Glutamatergic neuron (in vitro differentiated cells): ENCODE data around the gene LRRC25. TPM values are rescaled to one million over a fixed set of nuclear protein-coding genes. Genes with fewer than 3 reads are reported as not detected.

Experiments
- DNase-seq: peaks from one replicate; pipeline ENCODE4 v3.0.0; 2022
- H3K27ac Mint-ChIP-seq: one replicate; pipeline ENCODE4 v1.8.0; 2020; ENCODE audit warnings: mild to moderate bottlenecking, mixed read lengths, inconsistent platforms; ENCODE audit not compliant: unreplicated experiment
- H3K27me3 Mint-ChIP-seq: one replicate; pipeline ENCODE4 v1.8.0; 2020; ENCODE audit warnings: mild to moderate bottlenecking, moderate library complexity, mixed read lengths, inconsistent platforms; ENCODE audit not compliant: unreplicated experiment
- H3K36me3 Mint-ChIP-seq: one replicate; pipeline ENCODE4 v1.8.0; 2020; ENCODE audit warnings: mild to moderate bottlenecking, mixed read lengths, inconsistent platforms; ENCODE audit not compliant: unreplicated experiment
- H3K4me1 Mint-ChIP-seq: one replicate; pipeline ENCODE4 v1.8.0; 2020; ENCODE audit warnings: mild to moderate bottlenecking, low read depth, mixed read lengths, inconsistent platforms; ENCODE audit not compliant: unreplicated experiment
- H3K4me3 Mint-ChIP-seq: one replicate; pipeline ENCODE4 v1.8.0; 2020; ENCODE audit warnings: mild to moderate bottlenecking, mixed read lengths, inconsistent platforms; ENCODE audit not compliant: unreplicated experiment
- H3K9me3 Mint-ChIP-seq: one replicate; pipeline ENCODE4 v1.8.0; 2020; ENCODE audit warnings: mild to moderate bottlenecking, moderate library complexity, mixed read lengths, inconsistent platforms; ENCODE audit not compliant: unreplicated experiment
- CTCF ChIP-seq: fragments of 200-600 bp; sonication (generic); IDR thresholded peaks from one replicate; pipeline ENCODE4 v1.5.0; 2021; ENCODE audit not compliant: partially characterized antibody, unreplicated experiment
- long read RNA-seq: library from polyadenylated mRNA; unstranded; transcript quantifications from one replicate; pipeline ENCODE4 v2.0.0, GENCODE V29; 2020; ENCODE audit not compliant: unreplicated experiment
- total RNA-seq: library from RNA; stranded (reverse); fragmentation: NEBNext Ultra II Directional; extraction: Animal tissue kit (Norgen Biotek cat#: 25700); gene quantifications from one replicate; pipeline ENCODE4 v1.2.1, GENCODE V29; 2021; ENCODE audit not compliant: unreplicated experiment

The LRRC25 gene
- not detected for total RNA-seq
- long read RNA-seq, result 0 reads

- H3K36me3 Mint-ChIP-seq, result no peaks in the 10 kb centered on the region
- peaks cover 5% of the 10 kb centered on the region for H3K27me3 Mint-ChIP-seq
- no peak within 1 kb of the TSS for H3K4me3 Mint-ChIP-seq
- no peak within 1 kb of the TSS for H3K27ac Mint-ChIP-seq
- no peaks in the 10 kb centered on the region for H3K9me3 Mint-ChIP-seq
- no peak for TF ChIP-seq CTCF
- peak; percentile 46 for DNase-seq
- H3K4me1 Mint-ChIP-seq, result no peaks in the 10 kb centered on the region
These were observed at the start of gene LRRC25 for GRCh38 chr19:18397242-18398202. Gene LRRC25, minus strand, starts transcription at chr19:18397622. Its CDS starts 659 bp downstream, at chr19:18396963.

GRCh38 chr19:18446811-18447359, 49.5 kb upstream of the LRRC25 start:
- Mint-ChIP-seq H3K4me1 (peaks cover 37% of the 10 kb centered on the region), H3K4me3 (peak overlapping the region; percentile 13), H3K9me3 (peaks cover 14% of the 10 kb centered on the region), H3K36me3 (peaks cover 5% of the 10 kb centered on the region), H3K27me3 (peaks cover 16% of the 10 kb centered on the region), H3K27ac (peak overlapping the region; percentile 75)
- no peak for TF ChIP-seq CTCF
- no peak for DNase-seq

GRCh38 chr19:18446145-18446810, 48.9 kb upstream of the LRRC25 start:
- H3K27me3 Mint-ChIP-seq, result peaks cover 16% of the 10 kb centered on the region
- H3K27ac Mint-ChIP-seq, result no peak overlapping the region
- H3K36me3 Mint-ChIP-seq, result peaks cover 5% of the 10 kb centered on the region
- TF ChIP-seq CTCF, result no peak
- peaks cover 14% of the 10 kb centered on the region for H3K9me3 Mint-ChIP-seq
- H3K4me1 Mint-ChIP-seq, result peaks cover 36% of the 10 kb centered on the region
- H3K4me3 Mint-ChIP-seq, result no peak overlapping the region
- DNase-seq, result no peak

- H3K36me3 Mint-ChIP-seq, result peaks cover 5% of the 10 kb centered on the region
- H3K4me1 Mint-ChIP-seq, result peaks cover 34% of the 10 kb centered on the region
- H3K9me3 Mint-ChIP-seq, result peaks cover 12% of the 10 kb centered on the region
- no peak overlapping the region for H3K4me3 Mint-ChIP-seq
- no peak for DNase-seq
- no peak overlapping the region for H3K27ac Mint-ChIP-seq
- peaks cover 14% of the 10 kb centered on the region for H3K27me3 Mint-ChIP-seq
- no peak for TF ChIP-seq CTCF
These were observed 48.0 kb upstream of the LRRC25 start for GRCh38 chr19:18445262-18445948.
